ENCODE data around the gene TTC33.

GRCh38 chr5:40550481-40550880 lies 205.3 kb downstream of the TTC33 start:
- no peak for TF ChIP-seq EZH2 (IDR thresholded peaks at IDR 0.05)
- TF ChIP-seq CTCF (IDR thresholded peaks at IDR 0.05): no peak
